OCI-LY1 (cell line): ENCODE measurements around the gene TRPC4AP.

Experiments used
- H2AFZ ChIP-seq: fragments of 200-600 bp; sonication (generic), shearing (Covaris generic); 2 replicates; pipeline ENCODE4 v1.6.0; 2014; ENCODE audit warnings: antibody characterized with exemption, mild to moderate bottlenecking, low read length
- H3F3A ChIP-seq: fragments of 200-600 bp; sonication (generic), shearing (Covaris generic); 2 replicates; pipeline ENCODE4 v1.6.0; 2014; ENCODE audit warnings: mild to moderate bottlenecking, antibody characterized with exemption, low read length, moderate library complexity; ENCODE audit not compliant: insufficient read depth
- H3K27ac ChIP-seq: fragments of 200-600 bp; sonication (generic); 2 replicates; pipeline ENCODE4 v1.5.1; 2014; ENCODE audit warnings: low read length, mixed run types, mild to moderate bottlenecking, low read depth; ENCODE audit not compliant: poor library complexity, severe bottlenecking
- H3K27me3 ChIP-seq: fragments of 200-600 bp; sonication (generic); 2 replicates; pipeline ENCODE4 v1.6.0; 2014; ENCODE audit warnings: antibody characterized with exemption, mild to moderate bottlenecking, low read length, moderate library complexity; ENCODE audit not compliant: insufficient read depth
- H3K36me3 ChIP-seq: fragments of 200-600 bp; sonication (generic); 2 replicates; pipeline ENCODE4 v1.6.1; 2014; ENCODE audit warnings: mild to moderate bottlenecking, antibody characterized with exemption, low read length, moderate library complexity, mixed read lengths; ENCODE audit not compliant: insufficient read depth
- H3K4me1 ChIP-seq: fragments of 200-600 bp; sonication (generic); 2 replicates; pipeline ENCODE4 v1.5.1; 2014; ENCODE audit warnings: mild to moderate bottlenecking, low read length, moderate library complexity; ENCODE audit not compliant: insufficient read depth, severe bottlenecking
- H3K4me2 ChIP-seq: fragments of 200-600 bp; sonication (generic), shearing (Covaris generic); 2 replicates; pipeline ENCODE4 v1.6.1; 2014; ENCODE audit warnings: low read length
- H3K4me3 ChIP-seq: fragments of 200-600 bp; sonication (generic); 2 replicates; pipeline ENCODE4 v1.5.1; 2014; ENCODE audit warnings: low read length, low read depth, mild to moderate bottlenecking, mixed read lengths; ENCODE audit not compliant: poor library complexity, severe bottlenecking
- H3K79me2 ChIP-seq: fragments of 200-600 bp; shearing (Covaris generic); 2 replicates; pipeline ENCODE4 v1.6.1; 2016; ENCODE audit warnings: mixed run types, low read length, mixed read lengths; ENCODE audit not compliant: insufficient read depth
- H3K9ac ChIP-seq: fragments of 200-600 bp; sonication (generic), shearing (Covaris generic); 2 replicates; pipeline ENCODE4 v1.6.1; 2014; ENCODE audit warnings: mild to moderate bottlenecking, low read length, mixed read lengths
- H3K9me2 ChIP-seq: fragments of 200-600 bp; sonication (generic), shearing (Covaris generic); 2 replicates; pipeline ENCODE4 v1.6.1; 2014; ENCODE audit warnings: low read depth, mild to moderate bottlenecking, low read length, mixed read lengths
- H3K9me3 ChIP-seq: fragments of 200-600 bp; shearing (Covaris generic); 2 replicates; pipeline ENCODE4 v1.6.1; 2014; ENCODE audit warnings: low read length, mixed read lengths
- H4K20me1 ChIP-seq: fragments of 200-600 bp; sonication (generic), shearing (Covaris generic); 2 replicates; pipeline ENCODE4 v1.6.0; 2016; ENCODE audit warnings: mild to moderate bottlenecking, low read length; ENCODE audit not compliant: insufficient read depth
- EZH2 ChIP-seq: fragments of 200-600 bp; sonication (generic), shearing (Covaris generic); IDR thresholded peaks from 2 replicates; pipeline ENCODE4 v1.8.0; 2017; ENCODE audit warnings: borderline replicate concordance, mixed run types, mild to moderate bottlenecking, antibody characterized with exemption, low read length, moderate library complexity, mixed read lengths
- TF ChIP-seq, protein P1 (sequence below): fragments of 200-600 bp; sonication (generic), shearing (Covaris generic); IDR thresholded peaks from 2 replicates; pipeline ENCODE4 v1.5.1; 2017; ENCODE audit warnings: mild to moderate bottlenecking, antibody characterized with exemption, low read length, moderate library complexity, mixed read lengths

TRPC4AP gene

DNA sequence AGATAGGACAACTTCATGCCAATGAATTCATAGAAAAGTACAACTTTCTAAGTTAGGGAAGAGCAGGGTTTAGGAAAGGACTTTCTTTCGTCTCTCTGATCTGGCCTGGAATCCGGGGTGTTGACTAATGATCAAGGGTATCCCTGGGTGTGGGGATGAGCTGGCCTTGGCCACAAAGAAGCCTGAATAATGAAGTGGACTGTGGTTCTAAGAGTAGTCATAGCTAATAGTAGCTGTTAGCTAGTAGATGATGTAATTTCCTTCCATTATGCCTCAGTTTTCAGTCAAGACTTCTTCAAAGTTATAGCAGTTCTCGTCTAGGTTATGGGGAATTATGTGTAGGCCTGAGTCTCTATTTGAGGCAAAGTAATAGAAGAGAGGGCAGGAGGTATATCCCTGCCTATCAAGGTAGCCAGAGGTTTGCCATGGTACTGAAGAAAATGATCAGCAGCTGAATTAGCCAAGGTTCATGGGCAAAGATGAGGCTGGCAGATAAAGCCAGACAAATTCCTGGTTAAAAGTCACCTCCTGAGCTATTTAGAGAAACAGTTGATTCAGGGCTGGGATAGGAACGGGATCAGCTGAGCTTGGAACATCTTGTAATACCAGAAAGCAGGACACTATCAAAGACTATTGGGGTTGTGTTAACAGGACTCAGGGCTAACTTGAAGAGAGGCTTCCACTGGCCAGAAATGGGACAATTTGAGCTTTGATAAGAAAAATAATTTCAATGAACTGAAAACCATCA is 18.7 kb upstream of the TRPC4AP start:
- H3K36me3 ChIP-seq = 0 out of 2 replicates have a peak, but pooled peaks cover 7% of the 10 kb centered on the region
- TF ChIP-seq, protein P1, sequence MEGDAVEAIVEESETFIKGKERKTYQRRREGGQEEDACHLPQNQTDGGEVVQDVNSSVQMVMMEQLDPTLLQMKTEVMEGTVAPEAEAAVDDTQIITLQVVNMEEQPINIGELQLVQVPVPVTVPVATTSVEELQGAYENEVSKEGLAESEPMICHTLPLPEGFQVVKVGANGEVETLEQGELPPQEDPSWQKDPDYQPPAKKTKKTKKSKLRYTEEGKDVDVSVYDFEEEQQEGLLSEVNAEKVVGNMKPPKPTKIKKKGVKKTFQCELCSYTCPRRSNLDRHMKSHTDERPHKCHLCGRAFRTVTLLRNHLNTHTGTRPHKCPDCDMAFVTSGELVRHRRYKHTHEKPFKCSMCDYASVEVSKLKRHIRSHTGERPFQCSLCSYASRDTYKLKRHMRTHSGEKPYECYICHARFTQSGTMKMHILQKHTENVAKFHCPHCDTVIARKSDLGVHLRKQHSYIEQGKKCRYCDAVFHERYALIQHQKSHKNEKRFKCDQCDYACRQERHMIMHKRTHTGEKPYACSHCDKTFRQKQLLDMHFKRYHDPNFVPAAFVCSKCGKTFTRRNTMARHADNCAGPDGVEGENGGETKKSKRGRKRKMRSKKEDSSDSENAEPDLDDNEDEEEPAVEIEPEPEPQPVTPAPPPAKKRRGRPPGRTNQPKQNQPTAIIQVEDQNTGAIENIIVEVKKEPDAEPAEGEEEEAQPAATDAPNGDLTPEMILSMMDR = no peak
- no peak for TF ChIP-seq EZH2
- H3K79me2 ChIP-seq = no peaks in the 10 kb centered on the region
- H3F3A ChIP-seq = no peaks in the 10 kb centered on the region
- H3K9me2 ChIP-seq = no peaks in the 10 kb centered on the region
- H3K4me2 ChIP-seq = no peak overlapping the region
- H3K9ac ChIP-seq = no peak overlapping the region
- no peaks in the 10 kb centered on the region for H4K20me1 ChIP-seq
- no peak overlapping the region for H3K27ac ChIP-seq
- H3K4me3 ChIP-seq = no peak overlapping the region
- H2AFZ ChIP-seq = no peak overlapping the region
- no peaks in the 10 kb centered on the region for H3K27me3 ChIP-seq
- H3K9me3 ChIP-seq = no peaks in the 10 kb centered on the region
- H3K4me1 ChIP-seq = no peaks in the 10 kb centered on the region

DNA sequence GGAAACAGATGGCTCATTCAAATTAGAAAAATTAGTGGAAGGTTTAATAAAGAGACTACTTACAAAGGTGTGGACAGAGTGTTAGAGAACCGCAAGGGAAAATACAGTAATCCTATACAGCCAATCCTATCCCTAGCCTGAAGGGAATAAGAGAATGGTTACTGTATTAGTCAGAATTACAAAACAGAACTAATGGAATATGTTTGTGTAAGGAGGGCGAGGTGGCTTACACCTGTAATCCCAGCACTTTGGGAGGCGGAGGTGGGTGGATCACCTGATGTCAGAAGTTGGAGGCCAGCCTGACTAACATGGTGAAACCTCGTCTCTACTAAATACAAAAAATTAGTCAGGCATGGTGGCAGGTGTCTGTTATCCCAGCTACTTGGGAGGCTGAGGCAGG is 16.3 kb upstream of the TRPC4AP start:
- Histone ChIP-seq H3K4me2 (no peak overlapping the region), H3K27me3 (no peaks in the 10 kb centered on the region), H3K4me3 (no peak overlapping the region), H3K36me3 (no peaks in the 10 kb centered on the region), H3K27ac (no peak overlapping the region), H2AFZ (no peak overlapping the region), H3K79me2 (no peaks in the 10 kb centered on the region), H4K20me1 (no peaks in the 10 kb centered on the region), H3K9me2 (no peaks in the 10 kb centered on the region), H3K4me1 (no peaks in the 10 kb centered on the region), H3K9ac (no peak overlapping the region), H3F3A (no peaks in the 10 kb centered on the region), H3K9me3 (no peaks in the 10 kb centered on the region)
- TF ChIP-seq EZH2 = no peak
- TF ChIP-seq, protein P1 = no peak

DNA sequence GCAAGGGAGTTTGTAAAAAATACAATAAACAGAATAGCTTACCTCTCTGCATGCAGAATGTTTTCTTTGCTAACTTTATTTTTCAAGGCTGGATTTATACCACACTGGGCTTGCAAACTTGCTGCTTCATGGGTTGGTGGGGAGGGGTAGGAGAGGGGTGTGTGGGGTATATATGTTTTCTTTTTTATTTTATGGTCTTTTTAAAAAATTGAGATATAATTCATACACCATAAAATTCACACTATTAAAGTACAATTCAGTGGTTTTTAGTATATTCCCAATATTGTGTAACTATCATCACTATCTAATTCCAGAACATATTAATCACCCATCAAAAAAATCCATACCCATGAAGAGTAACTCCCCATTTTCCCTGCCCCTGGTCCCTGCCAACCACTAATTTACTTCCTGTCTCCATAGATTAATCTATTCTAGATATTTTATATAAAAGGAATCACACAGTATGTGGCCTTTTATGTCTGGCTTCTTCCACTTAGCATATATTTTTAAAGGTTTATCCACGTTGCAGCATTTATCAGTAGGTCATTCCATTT is 14.3 kb upstream of the TRPC4AP start:
- no peaks in the 10 kb centered on the region for H4K20me1 ChIP-seq
- no peak overlapping the region for H3K27ac ChIP-seq
- no peak overlapping the region for H3K9ac ChIP-seq
- H3K9me3 ChIP-seq = no peaks in the 10 kb centered on the region
- no peaks in the 10 kb centered on the region for H3K79me2 ChIP-seq
- no peak overlapping the region for H2AFZ ChIP-seq
- no peaks in the 10 kb centered on the region for H3K9me2 ChIP-seq
- no peaks in the 10 kb centered on the region for H3K4me1 ChIP-seq
- H3K36me3 ChIP-seq = no peaks in the 10 kb centered on the region
- no peaks in the 10 kb centered on the region for H3F3A ChIP-seq
- no peaks in the 10 kb centered on the region for H3K27me3 ChIP-seq
- no peak for TF ChIP-seq EZH2
- TF ChIP-seq, protein P1 = no peak
- no peak overlapping the region for H3K4me3 ChIP-seq
- no peak overlapping the region for H3K4me2 ChIP-seq
